GM19351 (cell line): ENCODE measurements around the gene CLDN22.

Source experiments
- ATAC-seq: cut with Tn5 transposase; IDR thresholded peaks from one replicate; pipeline ENCODE4 v1.9.1; 2021; ENCODE audit warnings: mild to moderate bottlenecking, moderate library complexity; ENCODE audit not compliant: unreplicated experiment

The CLDN22 gene

DNA sequence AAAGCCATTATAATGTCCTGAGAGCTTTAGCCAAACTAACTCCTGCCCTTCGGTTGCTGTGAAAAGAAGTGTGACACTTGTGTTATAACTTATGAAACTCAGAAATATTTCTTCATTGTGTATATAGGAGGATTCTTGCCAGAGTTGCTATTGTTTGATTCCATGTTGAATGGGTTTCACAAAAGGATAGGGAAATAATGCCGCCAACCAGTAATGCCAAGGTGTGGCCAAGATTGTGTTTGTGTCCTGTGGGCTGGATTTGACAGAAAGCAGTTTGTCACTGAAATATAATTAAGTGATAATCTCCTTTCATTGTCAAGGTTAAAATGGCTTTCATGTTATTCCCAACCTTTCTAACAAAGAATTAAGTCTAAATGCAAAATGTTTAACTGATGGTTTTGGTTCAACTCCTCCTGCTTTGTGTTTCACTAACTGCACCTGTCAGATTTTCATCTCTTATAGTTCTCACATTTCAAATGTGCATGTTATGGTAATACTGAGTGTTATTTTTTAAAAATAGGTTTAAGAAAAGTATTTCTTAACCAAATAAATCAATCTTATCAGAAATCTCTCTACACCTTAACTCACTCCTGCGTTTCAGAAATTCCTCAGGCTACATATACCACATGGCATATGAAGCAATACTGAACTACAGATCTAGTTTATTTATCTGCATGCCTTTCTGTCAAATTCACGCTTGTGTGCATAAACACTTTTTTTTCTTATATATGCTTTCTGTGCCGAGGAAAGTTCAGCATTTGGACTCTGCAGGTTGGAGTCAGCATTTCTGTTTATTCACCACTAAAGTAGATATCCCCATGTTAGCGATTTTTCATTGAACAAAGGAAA is at the start of gene CLDN22:
Gene CLDN22 (minus strand): TSS at position 66 of the 849 bp plus-strand sequence. CDS start 58 bp downstream, at position 8.
- ATAC-seq: no peak

DNA sequence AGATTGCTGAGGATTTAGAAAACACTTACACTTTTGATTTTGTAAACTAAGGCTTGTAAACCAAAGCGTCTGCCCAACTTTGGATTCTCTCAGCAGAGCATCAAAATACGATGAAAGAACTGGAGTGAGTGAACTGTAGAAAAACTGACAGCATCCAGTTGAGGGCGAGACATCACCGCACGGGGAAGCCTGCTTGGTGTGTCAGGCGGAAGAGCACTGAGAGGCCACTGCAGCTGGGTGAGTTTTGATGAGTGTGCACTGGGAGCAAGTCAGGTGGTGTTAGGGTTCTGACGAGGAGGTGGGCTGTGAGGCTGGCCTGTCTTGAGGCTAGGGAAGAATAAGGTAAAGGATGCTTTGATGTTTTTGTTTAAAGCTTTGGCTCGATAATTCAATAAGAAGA is 49.0 kb upstream of the CLDN22 start:
- no peak for ATAC-seq

DNA sequence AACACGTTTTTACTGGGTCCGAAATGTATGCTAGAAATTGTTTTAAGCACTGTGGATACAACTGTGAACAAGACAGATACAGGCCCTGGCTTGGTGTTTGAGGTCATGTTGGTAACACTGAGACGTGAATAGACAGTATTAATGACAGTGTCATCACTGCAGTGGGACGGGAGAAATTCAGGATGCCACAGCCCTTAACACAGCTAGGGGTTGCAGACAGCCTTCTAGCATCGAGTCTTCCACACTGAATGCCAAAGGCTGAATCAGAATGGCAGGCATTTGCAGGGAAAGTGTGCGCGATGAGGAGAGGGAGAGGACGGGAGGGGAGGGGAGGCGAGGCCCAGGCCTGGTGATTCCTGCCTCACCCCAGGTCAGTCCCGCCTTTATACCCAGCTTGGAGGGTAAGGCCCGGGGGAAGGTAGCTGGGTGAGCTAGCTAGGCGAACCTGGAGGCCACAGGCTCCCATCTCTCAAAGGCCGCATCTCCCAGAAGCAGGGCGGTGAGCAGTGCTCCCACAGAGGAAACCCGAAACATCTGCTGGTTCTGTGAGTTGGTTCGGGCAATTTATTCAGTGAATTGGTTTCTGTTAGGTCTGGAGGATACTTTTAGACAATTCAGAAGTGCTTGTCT is 46.2 kb upstream of the CLDN22 start:
- ATAC-seq: no peak

DNA sequence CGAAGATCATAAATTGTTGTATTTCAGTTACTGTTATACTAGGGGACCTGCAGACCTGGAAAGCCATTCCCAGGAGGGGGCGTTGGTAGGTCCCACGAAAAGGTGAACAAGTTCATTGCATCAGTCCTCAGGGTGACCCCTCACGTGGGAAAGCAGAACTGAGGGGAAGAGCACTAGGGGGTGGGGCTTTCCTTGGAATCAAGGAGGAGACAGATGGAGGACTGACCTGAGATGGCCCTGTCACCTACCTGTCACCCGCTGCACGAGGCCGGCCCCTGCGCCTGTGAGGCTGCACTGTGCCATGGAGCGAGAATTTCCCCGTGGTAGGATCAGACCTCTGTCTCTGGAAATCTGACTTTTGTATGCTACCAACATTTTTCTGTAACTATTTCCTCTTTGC is 43.9 kb upstream of the CLDN22 start:
- ATAC-seq: no peak

DNA sequence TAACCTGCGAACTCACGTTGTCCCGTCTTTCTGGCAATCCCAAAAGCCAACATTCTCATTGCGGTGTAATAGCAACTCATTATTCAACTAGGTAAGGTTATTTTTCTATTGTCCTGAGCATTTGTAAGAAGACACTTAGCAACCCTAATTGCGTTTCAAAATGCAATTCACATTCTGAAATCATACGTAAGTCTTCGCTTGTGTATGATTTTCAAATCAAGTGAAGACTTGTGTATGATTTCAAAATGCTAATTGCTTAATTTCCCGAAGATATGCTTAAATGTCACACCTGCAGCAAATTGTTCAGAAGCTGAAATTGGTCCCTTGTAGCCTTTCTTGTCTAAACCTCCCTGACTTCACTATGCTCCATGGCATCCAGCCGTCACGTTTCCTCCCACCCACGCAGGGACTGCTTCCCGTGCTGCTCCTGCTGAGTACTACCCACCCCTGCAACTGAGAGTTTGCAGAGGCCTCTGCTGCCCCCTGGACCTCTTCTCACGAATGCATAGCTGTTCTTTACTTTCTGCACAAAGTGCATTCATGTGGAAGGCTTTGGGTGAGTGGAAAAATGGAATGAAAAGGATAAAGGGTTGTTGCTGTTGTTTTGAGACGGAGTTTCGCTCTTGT is 43.0 kb upstream of the CLDN22 start:
- no peak for ATAC-seq

DNA sequence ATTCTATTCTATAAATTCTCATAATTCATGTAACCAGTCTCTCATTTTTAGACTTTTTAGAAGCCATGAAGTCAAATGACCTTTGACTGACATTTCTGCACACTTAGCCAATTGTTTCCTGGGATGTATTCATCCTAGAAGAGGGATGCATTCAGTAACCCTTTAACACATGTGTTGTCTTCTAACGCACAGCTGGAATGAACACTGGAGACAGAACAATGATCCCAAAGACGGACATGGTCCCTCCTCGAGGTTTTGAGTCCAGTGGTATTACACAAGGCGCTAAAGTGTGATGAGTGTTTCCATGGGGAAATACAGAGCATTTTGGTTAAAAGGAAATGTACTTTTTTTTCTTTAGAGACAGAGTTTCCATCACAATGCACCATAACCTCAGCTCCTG is 42.0 kb upstream of the CLDN22 start:
- ATAC-seq: no peak

DNA sequence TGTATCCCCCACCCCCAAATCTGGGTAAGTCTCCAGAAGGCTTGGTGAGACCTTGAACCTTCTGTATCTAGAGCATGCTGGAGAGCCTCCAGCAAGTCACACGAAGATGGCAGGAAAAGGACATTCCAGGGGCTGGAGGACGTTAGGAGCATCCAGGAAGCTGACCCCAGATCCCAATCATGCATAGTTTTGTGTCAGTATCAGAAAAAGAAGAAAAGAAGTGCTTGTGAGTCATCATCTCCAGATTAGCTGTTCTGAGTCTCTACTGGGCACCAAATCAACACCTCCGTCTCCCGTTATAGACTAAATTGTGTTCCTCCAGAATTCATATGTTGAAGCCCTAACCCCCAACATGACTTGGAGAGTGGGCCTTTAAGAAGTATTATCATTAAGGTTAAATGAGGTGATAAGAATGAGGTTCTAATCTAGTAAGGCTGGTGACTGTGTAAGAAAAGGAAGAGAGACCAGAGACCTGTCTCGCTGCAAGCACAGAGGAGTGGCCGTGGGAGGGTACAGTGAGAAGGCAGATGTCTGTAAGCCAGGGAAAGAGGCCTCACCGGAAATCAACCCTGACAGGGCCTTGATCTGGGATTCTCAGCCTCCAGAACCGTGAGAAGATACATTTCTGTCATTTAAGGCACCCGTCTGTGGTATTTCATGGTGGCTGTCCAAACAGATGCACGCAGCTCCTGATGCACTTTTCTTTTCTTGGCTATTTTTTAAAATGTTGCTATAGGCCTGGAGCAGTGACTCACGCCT is 40.3 kb upstream of the CLDN22 start:
- no peak for ATAC-seq

DNA sequence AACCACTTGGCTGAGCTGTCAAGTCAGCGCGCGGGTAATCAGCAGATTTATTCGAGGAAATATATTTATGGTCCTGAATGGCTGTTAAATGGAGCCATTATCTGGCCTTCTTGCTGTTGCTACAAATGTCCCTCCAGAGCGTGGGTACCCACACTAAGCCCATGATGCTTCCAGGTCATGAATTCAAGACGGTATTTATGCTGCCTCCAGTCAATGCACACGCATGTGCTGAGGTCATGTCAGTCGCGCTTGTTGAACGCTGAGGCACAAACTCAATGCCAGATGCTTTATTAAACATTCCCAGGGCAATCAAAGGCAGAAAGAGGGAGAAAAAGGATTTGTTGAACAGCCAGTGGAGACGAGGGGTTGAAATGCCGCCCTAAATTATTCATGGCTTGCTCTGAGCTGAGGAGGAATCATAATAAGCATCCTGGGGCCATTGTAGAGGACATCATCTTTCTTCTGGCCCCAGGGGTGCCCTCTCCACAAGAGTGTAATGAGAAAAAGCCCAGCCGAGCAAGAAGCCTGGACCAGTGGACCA is 38.2 kb upstream of the CLDN22 start:
- ATAC-seq: no peak

DNA sequence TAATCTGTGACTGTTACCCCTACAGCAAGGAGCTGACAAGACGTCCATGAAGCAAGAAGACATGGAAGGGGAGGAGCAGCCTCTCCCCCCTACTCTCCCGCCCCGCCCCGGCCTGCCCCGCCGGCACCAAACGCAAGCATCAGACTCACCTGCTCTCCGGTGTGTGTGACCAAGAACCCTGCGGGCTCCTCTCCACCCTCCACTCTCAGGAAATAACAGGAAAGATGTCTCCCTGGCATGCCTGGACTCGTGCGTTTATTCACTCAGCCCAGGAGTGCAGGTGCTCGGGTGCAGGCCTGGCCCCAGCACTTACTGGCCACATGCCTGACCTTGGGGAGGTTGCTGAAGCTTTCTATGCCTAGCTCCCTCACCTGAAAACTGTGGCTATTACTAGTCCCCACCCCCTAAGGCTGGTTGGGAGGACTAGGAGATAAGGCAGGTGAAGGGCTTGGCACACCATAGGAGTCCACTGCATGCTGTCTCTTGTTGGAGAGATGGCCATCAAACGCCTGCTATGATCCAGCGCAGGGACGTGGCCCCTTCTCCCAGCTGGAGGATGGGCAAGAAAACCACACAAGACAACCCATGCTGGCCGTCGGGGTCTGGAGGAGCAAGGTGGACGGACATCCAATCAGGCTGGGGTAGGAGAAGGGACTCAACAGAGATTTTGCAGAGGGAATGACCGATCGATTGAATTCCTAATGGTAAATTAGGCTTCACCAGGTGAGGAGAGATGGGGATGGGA is 37.0 kb upstream of the CLDN22 start:
- ATAC-seq: no peak

DNA sequence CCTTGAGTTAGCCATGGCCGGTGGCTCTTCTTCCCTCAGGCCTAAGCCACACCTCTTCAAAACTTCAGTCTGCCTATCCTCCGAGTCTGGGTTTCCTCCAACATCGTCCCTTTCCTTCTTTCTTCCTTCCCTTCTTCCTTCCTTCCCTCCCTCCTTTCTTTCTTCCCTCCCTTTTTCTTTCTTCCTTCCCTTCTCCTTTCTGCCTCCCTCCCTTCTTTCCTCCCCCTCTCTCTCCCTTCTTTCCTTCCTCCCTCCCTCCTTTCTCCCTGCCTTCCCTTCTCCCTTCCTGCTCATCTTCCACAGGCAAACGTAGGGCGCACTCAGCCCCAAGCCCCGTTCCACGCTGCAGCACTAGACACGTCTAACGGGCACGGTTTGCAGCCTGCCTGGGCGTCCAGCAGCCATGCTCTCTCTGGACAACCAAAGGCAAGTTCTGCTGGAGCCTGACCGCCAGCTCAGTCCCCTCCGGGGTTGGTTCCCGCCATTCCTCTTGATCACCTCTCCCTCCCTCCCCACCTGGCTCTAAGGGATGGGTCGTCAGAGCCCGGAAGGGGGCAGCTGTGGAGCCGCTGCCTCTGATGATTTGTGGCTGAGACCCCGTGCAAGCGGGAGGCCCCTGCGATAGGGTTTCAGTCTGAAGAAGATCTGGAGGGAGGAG is 36.2 kb upstream of the CLDN22 start:
- no peak for ATAC-seq

DNA sequence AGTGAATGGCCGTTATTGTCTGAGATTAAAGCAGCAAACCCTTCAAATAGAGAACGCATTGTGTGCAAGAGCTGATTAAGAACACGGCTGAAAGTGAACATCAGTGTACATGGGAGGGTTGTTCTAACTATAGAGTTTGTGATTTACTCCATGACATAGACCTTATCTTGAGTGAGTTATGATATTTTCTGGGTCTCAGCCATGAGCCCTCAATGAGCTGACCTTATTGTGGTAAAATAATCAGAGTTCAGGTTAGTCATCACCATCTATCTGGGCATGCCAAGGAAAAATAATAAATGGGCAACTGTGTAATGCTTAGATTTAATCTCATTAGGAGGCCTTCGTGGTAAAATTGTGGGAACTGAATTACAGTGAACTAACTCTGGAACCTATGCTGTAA is 35.3 kb upstream of the CLDN22 start:
- no peak for ATAC-seq

DNA sequence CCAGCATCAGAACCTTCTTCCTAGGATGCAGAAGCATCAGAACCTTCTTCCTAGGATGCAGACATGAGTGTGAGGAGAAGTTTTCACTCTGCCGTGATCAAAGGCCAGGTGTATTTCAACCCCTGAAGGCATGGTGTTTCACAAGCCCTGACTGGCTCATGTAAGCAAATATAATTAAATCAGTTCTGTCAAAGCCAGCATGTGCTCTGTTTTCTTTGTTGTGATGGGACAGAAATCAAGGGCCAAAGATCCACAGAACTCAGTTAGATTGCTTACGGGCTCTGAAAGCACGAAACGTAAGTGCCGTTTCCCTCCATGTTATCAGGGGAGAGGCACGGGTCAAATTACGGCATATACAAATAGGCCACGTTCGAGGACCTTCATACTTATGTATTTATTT is 34.1 kb upstream of the CLDN22 start:
- ATAC-seq: no peak

DNA sequence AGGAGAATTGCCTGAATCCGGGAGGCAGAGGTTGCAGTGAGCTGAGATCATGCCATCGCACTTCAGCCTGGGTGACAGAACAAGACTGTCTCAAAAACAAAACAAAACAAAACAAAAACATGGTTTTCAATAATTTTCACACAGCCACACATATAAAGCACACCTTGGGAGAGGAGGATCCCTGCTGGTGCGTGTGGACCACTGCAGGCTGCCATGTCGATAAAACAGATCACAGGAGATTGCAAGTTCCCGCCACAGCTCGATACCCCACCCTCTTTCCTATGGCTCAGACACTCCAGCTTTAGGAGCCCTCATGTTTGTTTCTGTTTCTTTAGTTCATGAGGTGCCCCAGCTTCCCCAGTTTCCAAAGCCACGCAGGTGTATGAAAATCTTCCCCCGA is 33.5 kb upstream of the CLDN22 start:
- no peak for ATAC-seq

DNA sequence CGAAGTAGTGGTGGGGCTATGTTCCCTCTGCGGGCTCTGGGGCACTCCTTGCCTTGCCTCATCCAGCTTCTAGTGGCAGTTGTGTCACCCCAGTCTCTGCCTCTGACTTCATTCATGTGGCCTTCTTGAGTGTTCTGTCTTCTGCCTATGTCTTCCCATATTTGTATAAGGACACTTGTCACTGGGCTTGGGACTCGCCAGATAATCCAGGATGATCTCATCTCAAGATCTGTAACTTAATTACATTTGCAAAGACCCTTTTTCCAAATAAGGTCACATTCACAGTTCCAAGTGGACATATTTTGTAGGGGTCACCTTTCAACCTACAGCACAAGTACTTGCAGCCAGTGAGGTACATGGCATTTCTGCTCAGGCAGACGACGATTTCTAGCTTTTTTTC is 32.5 kb upstream of the CLDN22 start:
- ATAC-seq: no peak

DNA sequence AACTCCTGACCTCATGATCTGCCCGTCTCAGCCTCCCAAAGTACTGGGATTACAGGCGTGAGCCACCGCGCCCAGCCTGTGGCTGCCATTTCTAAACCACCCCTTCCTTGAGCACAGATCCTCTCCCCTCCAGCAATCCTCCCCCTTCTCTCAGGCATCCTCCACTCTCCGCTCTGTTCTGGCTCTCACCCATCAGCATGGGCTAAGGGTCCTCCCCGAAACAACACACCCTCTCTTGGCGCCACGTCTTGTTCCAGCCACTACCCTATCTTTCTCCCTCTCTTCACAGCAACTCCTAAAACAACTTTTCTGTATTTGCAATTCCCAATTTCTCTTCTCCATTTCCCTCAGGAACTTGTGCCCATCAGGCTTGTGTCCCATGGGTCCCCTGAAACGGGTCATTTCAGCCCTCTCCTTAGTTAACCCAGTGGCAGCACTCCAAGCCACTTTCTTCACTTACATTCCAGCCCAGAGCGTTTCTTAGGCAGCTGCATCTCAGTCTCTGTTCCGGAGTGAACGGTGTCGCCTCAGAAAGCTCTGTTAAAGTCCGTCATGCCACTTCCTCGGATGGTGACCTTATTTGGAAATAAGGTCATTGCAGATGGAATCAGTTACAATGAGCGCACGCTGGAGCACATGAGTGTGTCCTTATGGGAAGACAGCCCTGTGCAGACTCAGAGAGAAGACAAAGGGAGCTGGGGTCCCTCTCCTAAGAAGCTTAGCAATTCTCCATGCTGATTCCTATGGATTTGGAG is 30.4 kb upstream of the CLDN22 start:
- no peak for ATAC-seq

DNA sequence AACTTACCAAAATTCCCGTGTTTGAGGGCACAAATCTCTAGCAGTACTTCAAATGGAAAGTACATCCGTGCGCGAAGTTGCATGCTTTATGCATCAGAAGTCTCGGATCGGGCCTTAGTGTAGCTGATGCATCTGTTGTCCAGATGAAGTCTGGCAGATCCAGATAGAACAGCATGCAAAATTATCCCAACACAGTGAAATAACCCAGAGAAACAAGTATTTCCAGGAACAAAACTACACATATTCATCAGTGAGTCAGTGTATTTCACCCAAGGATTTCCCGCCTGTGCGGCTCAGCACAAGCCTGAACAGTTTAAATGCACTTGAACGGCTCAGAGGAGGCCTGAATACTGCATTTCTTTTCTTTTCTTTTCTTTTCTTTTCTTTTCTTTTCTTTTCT is 29.6 kb upstream of the CLDN22 start:
- no peak for ATAC-seq

DNA sequence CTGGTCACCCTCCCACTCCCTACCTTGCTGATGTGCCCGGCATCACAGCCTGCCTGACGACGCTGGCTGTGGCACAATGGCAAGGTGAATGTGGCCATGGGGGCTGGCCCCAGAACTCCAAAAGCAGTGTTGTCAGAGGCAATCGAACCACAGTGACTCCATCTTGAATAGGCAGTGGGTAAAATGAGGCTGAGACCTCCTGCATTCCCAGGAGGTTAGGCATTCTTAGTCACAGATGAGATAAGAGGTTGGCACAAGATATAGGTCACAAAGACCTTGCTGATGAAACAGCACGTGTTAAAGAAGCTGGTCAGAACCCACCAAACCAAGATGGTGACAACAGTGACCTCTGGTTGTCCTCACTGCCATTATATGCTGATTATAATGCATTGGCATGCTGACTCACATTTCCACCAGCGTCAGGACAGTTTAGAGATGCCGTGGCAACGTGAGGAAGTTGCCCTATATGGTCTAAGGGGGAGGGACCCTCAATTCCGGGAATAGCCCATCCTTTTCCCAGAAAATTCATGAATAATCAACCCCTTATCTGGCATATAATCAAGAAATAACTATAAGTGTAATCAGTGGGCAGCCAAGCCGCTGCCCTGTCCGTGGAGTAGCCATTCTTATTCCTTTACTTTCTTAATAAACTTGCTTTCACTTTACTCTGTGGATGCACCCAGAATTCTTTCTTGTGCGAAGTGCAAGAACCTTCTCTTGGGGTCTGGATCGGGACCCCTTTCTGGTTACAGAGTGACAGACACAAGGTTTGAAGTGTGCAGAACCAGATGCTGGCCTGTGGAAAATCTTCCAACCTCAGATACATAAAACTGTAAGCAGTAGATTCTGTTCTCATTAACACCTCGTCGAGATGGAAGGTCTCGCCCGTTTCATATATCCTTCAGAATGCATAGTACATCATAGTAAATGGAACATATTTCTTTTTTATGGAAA is 28.9 kb upstream of the CLDN22 start:
- no peak for ATAC-seq

DNA sequence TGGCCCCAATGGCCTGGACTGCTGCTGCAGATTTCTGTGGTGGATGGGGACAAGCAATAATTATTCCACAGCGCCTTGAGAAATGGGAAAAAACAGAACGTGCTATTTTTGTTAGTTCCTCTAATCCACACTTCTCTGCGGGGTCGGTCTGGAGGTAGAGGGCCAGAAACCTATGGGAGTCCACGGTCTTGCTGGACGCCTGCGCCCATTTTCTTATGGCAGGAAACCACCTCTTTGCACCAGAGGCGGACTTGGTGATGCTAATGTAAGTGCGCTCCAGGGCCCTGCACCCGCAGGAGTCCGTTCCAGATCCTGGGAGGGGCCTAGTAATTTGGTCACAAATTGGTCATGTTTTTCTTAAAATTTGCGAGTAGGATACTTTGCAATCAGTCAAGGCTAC is 28.1 kb upstream of the CLDN22 start:
- no peak for ATAC-seq
